ENCODE data around the gene RABL6.
"Not testable (repeated sequence)": the region's sequence is repeated elsewhere in the genome, so short reads cannot be mapped to it uniquely, and the experiment has no call there.

RABL6 gene

GRCh38 chr9:136807281-136808074, at the start of gene RABL6:
RABL6 (plus strand) TSS chr9:136807948; CDS start chr9:136808197, 249 bp downstream.
- DNase-seq (ENCODE audit: low read depth, low spot score) = peak; percentile 84

- DNase-seq (ENCODE audit: low read depth, low spot score) = no peak
Measured at GRCh38 chr9:136759001-136759400, 48.7 kb upstream of the RABL6 start.

GRCh38 chr9:136759436-136760325, 48.1 kb upstream of the RABL6 start:
- DNase-seq (ENCODE audit: low read depth, low spot score) = no peak

GRCh38 chr9:136760424-136760823, 47.3 kb upstream of the RABL6 start:
- DNase-seq (ENCODE audit: low read depth, low spot score) = peak; percentile 36

- DNase-seq (ENCODE audit: low read depth, low spot score) = peak; percentile 73
Measured at GRCh38 chr9:136760834-136761544, 46.8 kb upstream of the RABL6 start.

- no peak for DNase-seq (ENCODE audit: low read depth, low spot score)
Measured at GRCh38 chr9:136761545-136761981, 46.2 kb upstream of the RABL6 start.

- DNase-seq (ENCODE audit: low read depth, low spot score) = peak; percentile 43
Measured at GRCh38 chr9:136762221-136762691, 45.5 kb upstream of the RABL6 start.

GRCh38 chr9:136762915-136763648, 44.7 kb upstream of the RABL6 start:
- DNase-seq (ENCODE audit: low read depth, low spot score) = peak; percentile 96

GRCh38 chr9:136763649-136764035, 44.1 kb upstream of the RABL6 start:
- no peak for DNase-seq (ENCODE audit: low read depth, low spot score)

- peak; percentile 46 for DNase-seq (ENCODE audit: low read depth, low spot score)
Measured at GRCh38 chr9:136764301-136764891, 43.4 kb upstream of the RABL6 start, which contains the start of gene LCN15. LCN15 (minus strand) TSS chr9:136764518; CDS start chr9:136764488, 30 bp downstream.

- DNase-seq (ENCODE audit: low read depth, low spot score) = no peak
Measured at GRCh38 chr9:136765041-136765440, 42.7 kb upstream of the RABL6 start.

- not testable (repeated sequence) for DNase-seq (ENCODE audit: low read depth, low spot score)
Measured at GRCh38 chr9:136765745-136766409, 41.9 kb upstream of the RABL6 start.

GRCh38 chr9:136766410-136767120, 41.2 kb upstream of the RABL6 start:
- DNase-seq (ENCODE audit: low read depth, low spot score) = peak; percentile 70

- peak; percentile 71 for DNase-seq (ENCODE audit: low read depth, low spot score)
Measured at GRCh38 chr9:136769710-136770191, 38.0 kb upstream of the RABL6 start.

- DNase-seq (ENCODE audit: low read depth, low spot score) = no peak
Measured at GRCh38 chr9:136771907-136772415, 35.8 kb upstream of the RABL6 start.

- peak; percentile 78 for DNase-seq (ENCODE audit: low read depth, low spot score)
Measured at GRCh38 chr9:136773386-136774044, 34.2 kb upstream of the RABL6 start.

- no peak for DNase-seq (ENCODE audit: low read depth, low spot score)
Measured at GRCh38 chr9:136774416-136775045, 33.2 kb upstream of the RABL6 start.

- no peak for DNase-seq (ENCODE audit: low read depth, low spot score)
Measured at GRCh38 chr9:136775191-136775590, 32.6 kb upstream of the RABL6 start.
